AG09319 (cell line): ENCODE measurements around the gene ETV5.

ENCODE experiments used
- DNase-seq: peaks from one replicate; pipeline ENCODE4 v3.0.0-alpha.2; 2010; ENCODE audit warnings: low read depth; ENCODE audit errors: extremely low read depth
- TF ChIP-seq, protein P1 (sequence below): IDR thresholded peaks from 2 replicates; pipeline ENCODE4 v1.5.1; 2011; ENCODE audit warnings: low read depth, mild to moderate bottlenecking, inconsistent platforms, low read length, moderate library complexity

The ETV5 gene

DNA sequence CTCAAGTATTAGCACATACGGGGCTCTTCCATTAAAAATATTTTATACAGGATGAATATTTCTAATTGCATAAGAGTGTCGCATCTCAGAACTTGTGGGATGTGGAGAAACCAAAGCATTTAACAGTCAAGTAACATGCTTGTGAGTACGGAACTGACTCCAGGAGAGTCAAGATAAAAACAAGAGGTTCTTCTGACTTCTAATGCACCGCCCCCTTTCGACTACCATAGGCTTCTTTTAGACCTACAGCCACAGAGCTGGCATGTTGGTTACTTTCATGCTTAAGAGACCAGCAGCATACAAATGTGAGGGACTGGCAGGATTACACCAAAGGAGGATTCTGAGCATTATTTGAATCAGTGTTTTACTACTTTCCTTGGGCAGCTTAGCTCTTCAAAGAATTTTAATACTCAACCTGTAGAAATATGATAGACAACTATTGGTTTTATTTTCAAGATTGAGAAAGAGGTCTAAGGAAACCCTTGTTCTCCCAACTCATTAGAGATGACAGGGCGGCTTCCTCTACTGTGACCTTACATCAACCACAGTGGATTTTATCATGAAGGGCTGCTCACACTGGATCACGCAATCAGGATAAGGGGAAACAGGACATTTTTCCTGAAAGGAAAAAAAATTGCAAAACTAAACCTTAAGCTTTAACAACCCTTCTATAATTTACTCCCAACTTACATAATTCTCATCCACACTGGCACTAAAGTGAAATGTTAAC, 14.0 kb downstream of the ETV5 start:
- TF ChIP-seq, protein P1, sequence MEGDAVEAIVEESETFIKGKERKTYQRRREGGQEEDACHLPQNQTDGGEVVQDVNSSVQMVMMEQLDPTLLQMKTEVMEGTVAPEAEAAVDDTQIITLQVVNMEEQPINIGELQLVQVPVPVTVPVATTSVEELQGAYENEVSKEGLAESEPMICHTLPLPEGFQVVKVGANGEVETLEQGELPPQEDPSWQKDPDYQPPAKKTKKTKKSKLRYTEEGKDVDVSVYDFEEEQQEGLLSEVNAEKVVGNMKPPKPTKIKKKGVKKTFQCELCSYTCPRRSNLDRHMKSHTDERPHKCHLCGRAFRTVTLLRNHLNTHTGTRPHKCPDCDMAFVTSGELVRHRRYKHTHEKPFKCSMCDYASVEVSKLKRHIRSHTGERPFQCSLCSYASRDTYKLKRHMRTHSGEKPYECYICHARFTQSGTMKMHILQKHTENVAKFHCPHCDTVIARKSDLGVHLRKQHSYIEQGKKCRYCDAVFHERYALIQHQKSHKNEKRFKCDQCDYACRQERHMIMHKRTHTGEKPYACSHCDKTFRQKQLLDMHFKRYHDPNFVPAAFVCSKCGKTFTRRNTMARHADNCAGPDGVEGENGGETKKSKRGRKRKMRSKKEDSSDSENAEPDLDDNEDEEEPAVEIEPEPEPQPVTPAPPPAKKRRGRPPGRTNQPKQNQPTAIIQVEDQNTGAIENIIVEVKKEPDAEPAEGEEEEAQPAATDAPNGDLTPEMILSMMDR, result no peak
- DNase-seq, result no peak

DNA sequence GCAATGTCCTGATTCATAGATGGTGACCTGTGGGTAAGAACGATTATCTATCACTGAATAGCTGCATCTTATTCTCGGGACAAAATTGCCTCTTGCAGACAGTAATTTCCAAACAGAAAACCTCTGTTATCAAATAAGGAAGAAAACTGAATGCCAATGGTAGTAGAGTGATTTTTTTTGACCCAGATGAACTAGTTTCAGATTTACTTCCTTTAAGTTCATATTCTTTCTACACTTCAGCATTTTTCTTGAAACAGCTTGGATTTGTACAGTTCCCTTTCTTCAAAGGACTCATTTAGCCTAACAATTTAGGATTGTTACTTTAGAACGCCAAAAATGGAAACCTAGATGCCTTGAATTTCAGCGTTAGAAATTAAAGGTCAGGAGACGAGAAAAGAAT, 14.6 kb downstream of the ETV5 start:
- no peak for DNase-seq
- TF ChIP-seq, protein P1, result no peak

DNA sequence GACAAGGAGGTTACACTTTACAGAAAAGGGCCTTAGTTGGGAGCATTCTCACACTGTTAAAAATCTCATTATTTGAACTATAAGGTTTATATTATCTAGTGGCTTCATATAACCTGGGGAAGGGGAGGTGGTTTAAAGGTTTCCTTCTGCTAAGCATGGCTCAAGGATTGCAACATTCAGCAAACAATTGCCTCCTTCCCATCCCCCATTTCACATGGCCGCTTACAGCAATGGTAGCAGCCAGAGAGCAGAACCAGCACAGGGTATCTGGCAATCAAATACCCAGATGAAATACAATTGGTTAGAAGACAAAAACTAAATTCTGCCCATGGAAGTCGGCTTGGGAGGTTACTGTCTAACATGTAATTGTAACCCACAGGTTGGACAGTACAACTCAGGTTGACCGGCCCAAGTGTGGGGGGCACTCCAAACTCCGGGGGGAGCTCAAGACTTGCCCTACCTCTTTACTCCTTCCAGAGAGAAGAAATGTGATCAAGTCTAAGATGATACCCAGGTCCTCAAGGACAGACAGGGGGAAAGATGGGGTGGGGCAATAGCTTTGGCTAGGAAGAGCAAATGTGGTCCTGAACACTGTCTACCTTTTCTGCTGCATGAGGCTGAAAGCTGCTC, 15.5 kb downstream of the ETV5 start:
- TF ChIP-seq, protein P1, result no peak
- DNase-seq, result no peak

DNA sequence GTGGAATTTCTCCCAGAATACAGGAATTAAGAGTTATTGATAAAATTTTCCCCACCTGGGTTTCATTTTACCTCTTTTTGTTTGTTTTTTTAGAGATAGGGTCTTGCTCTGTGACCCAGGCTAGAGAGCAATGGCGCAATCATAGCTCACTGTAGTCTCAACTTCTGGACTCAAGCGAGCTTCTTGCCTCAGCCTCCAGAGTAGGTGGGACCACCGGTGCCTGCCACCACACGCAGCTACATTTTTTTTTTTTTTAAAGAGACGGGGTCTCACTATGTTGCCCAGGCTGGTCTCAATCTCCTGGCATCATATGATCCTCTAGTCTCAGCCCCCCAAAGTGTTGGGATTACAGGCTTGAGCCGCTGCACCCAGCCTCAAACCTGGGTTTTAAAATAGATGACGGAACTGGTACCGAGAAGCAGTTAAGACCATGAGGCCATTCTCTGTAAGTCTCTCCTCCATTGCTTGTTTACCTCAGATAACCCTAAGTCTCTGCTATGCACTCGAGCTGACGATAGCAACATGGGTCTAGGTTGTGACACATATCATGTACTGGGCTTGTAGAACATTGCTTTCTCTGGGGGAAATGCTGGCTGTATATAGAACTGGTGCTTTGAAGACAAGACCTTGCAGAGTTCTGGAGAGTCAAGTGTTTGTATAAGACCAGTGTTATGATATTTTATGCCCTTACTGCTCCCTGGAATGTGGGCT, 16.4 kb downstream of the ETV5 start:
- TF ChIP-seq, protein P1, result no peak
- no peak for DNase-seq

DNA sequence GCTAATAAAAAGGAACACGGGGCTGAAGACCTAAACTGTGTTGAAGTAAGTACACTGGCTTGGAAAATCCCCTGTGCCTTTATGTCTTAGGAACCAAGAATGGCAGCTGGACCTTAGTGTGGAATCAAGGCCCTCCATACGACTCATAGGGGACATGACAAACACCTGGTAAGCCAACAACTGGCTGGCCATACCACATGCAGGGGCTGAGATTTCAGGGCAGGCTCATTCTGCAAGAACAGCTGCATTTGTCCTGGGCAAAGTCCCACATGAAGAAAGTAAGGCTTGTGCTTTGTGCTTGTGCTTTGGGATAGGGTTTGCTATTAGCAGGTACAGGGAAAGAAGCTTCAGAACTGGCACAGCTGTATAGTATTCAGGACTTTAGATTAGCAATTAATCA, 18.0 kb downstream of the ETV5 start:
- TF ChIP-seq, protein P1, result no peak
- DNase-seq, result no peak

DNA sequence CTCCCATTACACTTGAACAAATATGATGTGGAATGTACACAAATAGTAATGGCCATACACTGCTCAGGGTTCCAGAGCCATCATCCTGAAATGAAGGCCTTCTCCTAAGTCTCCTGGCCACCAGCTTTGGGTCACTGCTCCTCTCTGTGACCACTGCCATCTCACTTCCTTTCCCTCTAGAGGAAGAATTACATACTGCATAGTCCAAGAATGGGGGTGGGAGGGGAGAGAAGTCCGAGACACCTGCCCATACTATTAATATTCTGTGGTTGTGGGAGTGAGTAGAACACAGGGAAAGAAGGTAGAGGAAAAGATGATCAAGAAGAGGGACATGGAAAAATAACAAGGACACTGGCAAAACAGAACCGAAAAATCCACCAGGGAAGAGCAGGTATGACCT, 20.6 kb downstream of the ETV5 start:
- TF ChIP-seq, protein P1, result no peak
- DNase-seq, result no peak

DNA sequence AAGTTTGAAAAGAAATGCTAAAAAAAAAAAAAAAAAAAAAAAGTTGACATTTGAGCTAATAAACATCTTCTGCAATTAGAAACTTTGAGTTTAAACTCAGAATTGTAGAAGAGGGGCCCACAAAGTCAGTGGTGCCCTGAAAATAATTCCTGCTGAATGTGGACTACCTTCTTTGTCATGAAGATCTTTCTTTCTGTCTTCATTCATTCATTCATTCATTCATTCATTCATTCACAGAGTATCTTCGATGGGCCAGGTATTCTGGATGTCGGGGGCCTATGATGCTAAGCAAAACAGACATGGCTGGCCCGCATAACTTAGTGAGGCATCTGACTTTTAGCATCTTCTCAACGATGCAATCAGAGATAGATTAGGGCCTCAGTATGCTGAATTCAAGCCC, 24.6 kb downstream of the ETV5 start:
- no peak for DNase-seq
- TF ChIP-seq, protein P1, result no peak
